PFSK-1 (cell line): ENCODE results near the gene IL2RA.

Experiments
- FOXP2 ChIP-seq: optimal IDR thresholded peaks from 2 replicates; pipeline ENCODE3; 2011; ENCODE audit warnings: borderline replicate concordance, control low read depth, inconsistent platforms; ENCODE audit not compliant: insufficient read depth; ENCODE audit errors: extremely low read length, extremely low read depth
- POLR2AphosphoS5 ChIP-seq: IDR thresholded peaks from 2 replicates; pipeline ENCODE4 v1.6.1; 2012; ENCODE audit warnings: low read depth, mild to moderate bottlenecking, control low read depth, low read length, moderate library complexity
- REST ChIP-seq, 2 experiments: IDR thresholded peaks; 2 replicates each; pipeline versions ENCODE4 v1.6.1 to v1.8.0; 2011 to 2012; ENCODE audit warnings: low read depth in 2 of 2, low read length in 2 of 2, control low read depth in 1 of 2, inconsistent platforms in 1 of 2, mild to moderate bottlenecking in 1 of 2, moderate library complexity in 1 of 2; ENCODE audit not compliant: insufficient read depth in 1 of 2
- SIN3A ChIP-seq: IDR thresholded peaks from 2 replicates; pipeline ENCODE4 v1.6.1; 2012; ENCODE audit warnings: mild to moderate bottlenecking, low read length, moderate library complexity, borderline replicate concordance; ENCODE audit not compliant: insufficient read depth
- TAF1 ChIP-seq: IDR thresholded peaks from 2 replicates; pipeline ENCODE4 v1.6.1; 2012; ENCODE audit warnings: low read length, control low read depth, borderline replicate concordance; ENCODE audit not compliant: insufficient read depth

- TF ChIP-seq TAF1 (no peak), POLR2AphosphoS5 (no peak), REST (IDR thresholded peaks at IDR 0.05; ENCODE audit: insufficient read depth in 1 of 2, low read depth in 2 of 2, low read length in 2 of 2) (no peak), FOXP2 (no peak), SIN3A (no peak)
Observed at GRCh38 chr10:6102128-6102527, 40.0 kb upstream of the IL2RA start.
